Activated CD4-positive, alpha-beta T cell treated with anti-CD3 and anti-CD28 coated beads for 36 hours (primary cell): ENCODE data around the gene OR10A6. TPM values are rescaled to one million over a fixed set of nuclear protein-coding genes. Genes with fewer than 3 reads are reported as not detected.

Source experiments
- ATAC-seq: fragments of 200-7000 bp; cut with Tn5 transposase; one replicate; pipeline ENCODE4 v1.10.0; 2021; ENCODE audit warnings: mild to moderate bottlenecking, moderate library complexity
- CTCF ChIA-PET: fragments of 350-600 bp; sonication (Branson Sonifier 250); formaldehyde crosslinking; loops from one replicate; lab custom pipeline; 2021; ENCODE audit warnings: antibody characterized with exemption; lab: Charles Lee
- POLR2A ChIA-PET: fragments of 350-600 bp; sonication (Branson Sonifier 250); formaldehyde crosslinking; loops from one replicate; lab custom pipeline; 2021; ENCODE audit warnings: antibody characterized with exemption, inconsistent platforms; lab: Charles Lee
- DNase-seq: peaks from one replicate; pipeline ENCODE4 v3.0.0-alpha.2; 2020
- H3K27ac Mint-ChIP-seq: one replicate; pipeline ENCODE4 v1.8.0; 2021; ENCODE audit warnings: mixed read lengths
- H3K27me3 Mint-ChIP-seq: one replicate; pipeline ENCODE4 v1.8.0; 2021; ENCODE audit warnings: mixed read lengths
- H3K36me3 Mint-ChIP-seq: one replicate; pipeline ENCODE4 v1.8.0; 2021; ENCODE audit warnings: low read depth, mixed read lengths
- H3K4me1 Mint-ChIP-seq: one replicate; pipeline ENCODE4 v1.8.0; 2021; ENCODE audit warnings: mixed read lengths
- H3K4me3 Mint-ChIP-seq: one replicate; pipeline ENCODE4 v1.8.0; 2021; ENCODE audit warnings: mild to moderate bottlenecking, moderate library complexity, mixed read lengths
- H3K9me3 Mint-ChIP-seq: one replicate; pipeline ENCODE4 v1.8.0; 2021; ENCODE audit warnings: low read depth, mixed read lengths
- intact Hi-C, 2 experiments: fragments of 100-400 bp; cut with DNase I in 1 of 2; cut with micrococcal nuclease in 1 of 2; formaldehyde crosslinking; loops; one replicate each; pipeline versions ENCODE4 v1.14.2 to v1.15.1; 2022 to 2024; cut with DNase I, micrococcal nuclease
- total RNA-seq, 2 experiments: library from RNA; stranded (reverse); gene quantifications; one replicate each; pipeline ENCODE4 v1.2.3, GENCODE V29; 2021

The OR10A6 gene, protein sequence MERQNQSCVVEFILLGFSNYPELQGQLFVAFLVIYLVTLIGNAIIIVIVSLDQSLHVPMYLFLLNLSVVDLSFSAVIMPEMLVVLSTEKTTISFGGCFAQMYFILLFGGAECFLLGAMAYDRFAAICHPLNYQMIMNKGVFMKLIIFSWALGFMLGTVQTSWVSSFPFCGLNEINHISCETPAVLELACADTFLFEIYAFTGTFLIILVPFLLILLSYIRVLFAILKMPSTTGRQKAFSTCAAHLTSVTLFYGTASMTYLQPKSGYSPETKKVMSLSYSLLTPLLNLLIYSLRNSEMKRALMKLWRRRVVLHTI
- not detected for total RNA-seq

DNA sequence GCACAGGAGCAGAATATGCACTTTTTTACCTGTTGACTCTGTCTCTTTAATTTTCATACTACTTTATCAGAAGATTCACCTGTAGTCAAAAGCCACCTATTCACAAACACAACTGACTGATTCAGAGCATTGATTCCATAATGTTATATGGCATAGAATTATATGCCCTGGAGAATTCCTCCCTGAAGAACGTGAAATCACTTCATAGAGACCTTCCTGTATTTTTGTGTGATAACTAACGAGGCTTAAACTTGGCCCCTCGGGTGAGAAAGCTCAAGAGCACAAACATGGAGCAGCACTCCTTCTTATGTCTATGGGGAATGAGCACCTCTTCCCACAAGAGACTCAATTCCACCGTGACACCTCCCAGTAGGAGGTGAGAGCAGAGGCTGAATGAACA, at the start of gene OR10A6:
Gene OR10A6 (minus strand): TSS at position 101 of the 400 bp plus-strand sequence. CDS start 2,606 bp downstream, outside the sequence.
- no peaks in the 10 kb centered on the region for H3K36me3 Mint-ChIP-seq
- H3K9me3 Mint-ChIP-seq, result no peaks in the 10 kb centered on the region

DNA sequence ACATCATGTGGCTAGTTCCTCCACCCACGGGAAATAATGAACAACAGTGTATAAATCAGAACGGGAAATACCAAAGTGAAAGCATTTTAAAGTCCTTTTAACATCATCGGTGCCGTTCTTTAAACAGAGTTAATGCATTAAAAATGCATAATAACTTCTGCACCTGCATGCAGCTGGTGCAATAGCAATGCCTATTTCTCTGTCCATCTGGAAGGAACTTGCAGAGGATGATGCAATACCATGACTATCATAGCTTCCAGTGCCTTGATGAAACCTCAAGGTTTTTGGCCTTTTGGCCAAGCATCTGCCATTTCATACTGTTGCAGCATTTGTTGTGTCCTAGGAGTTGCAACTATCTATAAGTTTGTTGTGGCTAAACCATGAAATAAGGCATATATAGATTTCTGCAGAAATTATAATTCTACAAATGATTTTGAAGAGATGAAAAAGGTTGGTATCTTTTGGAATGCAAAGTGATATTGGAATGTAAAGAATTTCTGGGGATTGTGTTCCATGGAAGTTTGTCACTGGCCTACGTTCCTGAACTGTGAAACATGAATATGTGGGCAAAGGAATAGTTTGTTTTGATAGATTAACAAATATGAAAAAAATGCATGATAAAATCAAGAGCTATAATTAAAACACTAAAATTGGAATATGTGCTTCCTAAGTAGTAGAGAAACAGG, 46.3 kb upstream of the OR10A6 start:
- intact Hi-C loops, result no loop called here
- ChIA-PET POLR2A (no interaction called here), CTCF (no interaction called here)
- H3K4me1 Mint-ChIP-seq, result no peaks in the 10 kb centered on the region
- no peaks in the 10 kb centered on the region for H3K36me3 Mint-ChIP-seq
- no peak overlapping the region for H3K27ac Mint-ChIP-seq
- no peaks in the 10 kb centered on the region for H3K9me3 Mint-ChIP-seq
- no peak overlapping the region for H3K4me3 Mint-ChIP-seq
- DNase-seq, result no peak
- no peak for ATAC-seq
- peaks cover 5% of the 10 kb centered on the region for H3K27me3 Mint-ChIP-seq

More for the DNA sequence above, at the start of gene OR10A6:
- ChIA-PET CTCF (no interaction called here), POLR2A (no interaction called here)
- intact Hi-C loops, result no loop called here
- no peaks in the 10 kb centered on the region for H3K4me1 Mint-ChIP-seq
- DNase-seq, result no peak
- no peak for ATAC-seq
- peaks cover 33% of the 10 kb centered on the region for H3K27me3 Mint-ChIP-seq
- H3K4me3 Mint-ChIP-seq, result no peak within 1 kb of the TSS
- H3K27ac Mint-ChIP-seq, result no peak within 1 kb of the TSS

DNA sequence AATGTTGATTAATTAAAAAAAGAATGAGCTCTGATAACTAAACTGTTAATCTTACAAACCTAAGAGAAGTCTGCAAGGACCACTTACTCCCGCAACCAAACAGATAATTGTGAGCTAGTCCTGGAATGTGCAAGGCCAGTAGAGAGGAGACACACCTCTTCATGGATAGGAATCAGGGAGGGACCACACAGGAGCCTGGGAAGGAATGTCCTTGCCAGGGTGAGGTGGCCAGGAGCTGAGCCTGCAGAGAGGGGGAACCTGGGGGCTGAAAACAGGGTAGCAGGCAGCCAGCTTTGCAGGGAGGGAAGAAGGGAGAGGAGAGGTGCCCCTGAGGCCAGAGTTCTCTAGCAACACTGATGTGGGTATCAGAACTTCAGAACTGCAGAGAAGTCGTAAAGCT, 43.6 kb upstream of the OR10A6 start:
- DNase-seq, result no peak
- H3K27me3 Mint-ChIP-seq, result peaks cover 5% of the 10 kb centered on the region
- CTCF ChIA-PET, result interaction anchor here (1.7 to 3.0 kb wide), 2 partner anchors 12 to 82 kb away, joined by 5 to 17 read pairs; partner anchors contain the start of gene EIF3F
- no peaks in the 10 kb centered on the region for H3K9me3 Mint-ChIP-seq
- H3K27ac Mint-ChIP-seq, result no peak overlapping the region
- ATAC-seq, result no peak
- no peaks in the 10 kb centered on the region for H3K4me1 Mint-ChIP-seq
- no peak overlapping the region for H3K4me3 Mint-ChIP-seq
- POLR2A ChIA-PET, result no interaction called here
- no peaks in the 10 kb centered on the region for H3K36me3 Mint-ChIP-seq
- intact Hi-C loops, result no loop called here

DNA sequence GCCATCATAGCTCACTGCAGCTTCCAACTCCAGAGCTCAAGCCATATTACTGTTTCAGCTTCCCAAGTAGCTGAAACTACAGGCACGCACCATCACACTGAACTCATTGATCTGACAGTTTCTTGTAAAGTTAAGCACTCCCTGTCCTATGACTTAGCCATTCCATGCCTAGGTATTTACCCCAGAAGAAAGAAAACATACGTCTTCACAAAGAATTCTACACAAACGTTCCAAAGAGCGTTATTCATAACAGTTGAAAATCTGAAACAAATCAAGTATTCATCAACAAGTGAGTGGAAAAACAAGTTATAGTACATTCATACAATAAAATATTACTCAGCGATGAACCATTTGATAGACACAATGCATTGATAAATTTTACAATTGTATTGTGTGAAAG, 41.9 kb upstream of the OR10A6 start:
- intact Hi-C loops, result no loop called here
- H3K36me3 Mint-ChIP-seq, result no peaks in the 10 kb centered on the region
- no peak for ATAC-seq
- H3K4me1 Mint-ChIP-seq, result no peaks in the 10 kb centered on the region
- peaks cover 10% of the 10 kb centered on the region for H3K27me3 Mint-ChIP-seq
- no peak overlapping the region for H3K4me3 Mint-ChIP-seq
- CTCF ChIA-PET, result interaction anchor here (0.6 kb wide), 1 partner anchor 379 kb away, joined by 4 read pairs; no protein-coding TSS in a partner anchor
- H3K9me3 Mint-ChIP-seq, result no peaks in the 10 kb centered on the region
- POLR2A ChIA-PET, result no interaction called here
- no peak for DNase-seq
- H3K27ac Mint-ChIP-seq, result no peak overlapping the region

DNA sequence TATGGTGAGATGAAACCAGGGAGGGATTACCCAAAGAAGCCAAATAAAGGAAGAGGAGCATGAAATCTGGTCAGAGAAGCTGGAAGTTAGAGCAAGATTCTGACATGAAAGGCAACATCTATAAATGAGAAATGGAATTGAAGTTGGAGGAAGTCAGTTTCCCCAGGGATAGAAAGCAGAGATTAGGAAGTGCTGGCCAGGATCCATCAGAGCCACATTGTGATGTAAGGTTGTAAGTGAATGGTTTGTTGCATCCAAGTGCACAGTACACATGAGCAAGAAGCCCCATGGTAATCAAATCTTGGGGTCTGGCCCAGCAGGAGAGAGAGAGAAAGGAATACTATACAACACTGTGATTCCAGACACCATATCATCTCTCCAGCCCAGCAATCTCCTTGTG, 40.8 kb upstream of the OR10A6 start:
- POLR2A ChIA-PET, result no interaction called here

DNA sequence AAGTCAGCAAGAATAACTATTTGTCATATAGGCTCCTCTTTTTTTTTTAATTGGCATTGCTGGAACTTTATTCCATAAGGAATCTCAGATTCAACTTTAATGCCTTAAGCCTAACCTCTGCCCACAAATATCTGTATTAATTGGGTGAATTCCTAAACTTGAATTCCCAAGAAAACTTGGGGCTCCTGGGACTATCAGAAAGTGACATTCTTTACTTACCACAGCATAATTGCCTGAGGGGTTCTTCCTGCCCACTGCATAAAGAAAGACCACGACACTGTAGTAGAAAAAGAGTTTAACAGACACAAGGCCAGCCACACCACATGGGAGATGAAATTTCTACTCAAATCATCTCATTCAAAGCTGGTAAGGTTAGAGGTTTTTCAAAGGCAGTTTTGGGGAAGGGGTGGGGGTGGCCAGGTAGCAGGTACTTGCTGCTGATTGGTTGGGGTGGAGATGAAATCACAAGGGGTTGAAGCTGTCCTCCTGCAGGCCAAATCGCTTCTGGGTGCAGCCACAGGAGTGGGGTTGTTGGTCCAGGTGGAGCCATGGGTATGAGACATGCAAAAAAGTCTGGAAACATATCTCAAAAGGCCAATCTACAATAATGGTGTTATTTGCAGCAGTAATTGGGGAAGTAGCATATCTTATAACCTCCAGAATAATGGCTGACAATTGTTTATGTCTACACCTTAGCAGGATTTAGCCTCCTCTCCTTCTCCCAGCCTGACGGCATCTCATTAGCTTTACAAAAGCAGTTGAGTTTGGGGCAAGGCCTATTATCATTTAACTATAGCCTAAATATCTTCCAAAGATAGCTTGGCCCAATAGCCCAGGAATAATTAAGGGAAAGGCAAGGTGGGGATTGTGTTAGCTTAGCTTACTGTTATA, 38.9 kb upstream of the OR10A6 start:
- no peak overlapping the region for H3K27ac Mint-ChIP-seq
- DNase-seq, result no peak
- H3K27me3 Mint-ChIP-seq, result peaks cover 14% of the 10 kb centered on the region
- no peaks in the 10 kb centered on the region for H3K4me1 Mint-ChIP-seq
- intact Hi-C loops, result no loop called here
- ChIA-PET CTCF (no interaction called here), POLR2A (interaction anchor here (0.6 kb wide), 1 partner anchor 24 kb away, joined by 3 read pairs; no protein-coding TSS in a partner anchor)
- no peak for ATAC-seq
- no peaks in the 10 kb centered on the region for H3K36me3 Mint-ChIP-seq
- H3K4me3 Mint-ChIP-seq, result no peak overlapping the region
- no peaks in the 10 kb centered on the region for H3K9me3 Mint-ChIP-seq

More for the DNA sequence above, 40.8 kb upstream of the OR10A6 start:
- Mint-ChIP-seq H3K27me3 (peaks cover 13% of the 10 kb centered on the region), H3K4me1 (no peaks in the 10 kb centered on the region), H3K9me3 (no peaks in the 10 kb centered on the region), H3K36me3 (no peaks in the 10 kb centered on the region), H3K27ac (no peak overlapping the region), H3K4me3 (no peak overlapping the region)
- CTCF ChIA-PET, result no interaction called here
- DNase-seq, result no peak
- ATAC-seq, result no peak
- intact Hi-C loops, result no loop called here

DNA sequence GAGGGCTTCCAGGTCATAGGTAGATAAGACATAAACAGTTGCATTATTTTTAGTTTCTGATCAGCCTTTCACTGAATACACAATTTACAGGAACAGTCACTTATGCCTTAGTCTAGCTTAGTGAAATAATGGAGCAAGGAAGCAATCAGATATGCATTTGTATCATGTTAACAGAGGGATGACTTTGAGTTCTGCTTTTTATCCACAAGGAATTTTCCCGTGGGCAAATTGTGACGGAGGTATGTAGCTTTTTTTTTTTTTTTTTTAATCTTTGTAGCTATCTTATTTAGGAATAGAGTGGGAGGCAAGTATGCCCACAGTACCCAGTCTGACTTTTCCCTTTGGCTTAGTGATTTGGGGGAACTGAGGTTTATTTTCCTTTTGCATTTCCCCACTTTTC, 37.6 kb upstream of the OR10A6 start:
- intact Hi-C loops, result no loop called here
- ChIA-PET CTCF (interaction anchor here (0.6 to 1.3 kb wide), 3 partner anchors 10 to 153 kb away, joined by 3 to 7 read pairs (median 3); partner anchors contain the start of gene EIF3F), POLR2A (no interaction called here)
- peaks cover 14% of the 10 kb centered on the region for H3K27me3 Mint-ChIP-seq
- no peaks in the 10 kb centered on the region for H3K4me1 Mint-ChIP-seq
- H3K9me3 Mint-ChIP-seq, result no peaks in the 10 kb centered on the region
- H3K27ac Mint-ChIP-seq, result no peak overlapping the region
- H3K4me3 Mint-ChIP-seq, result no peak overlapping the region
- no peaks in the 10 kb centered on the region for H3K36me3 Mint-ChIP-seq
- ATAC-seq, result no peak
- DNase-seq, result no peak

DNA sequence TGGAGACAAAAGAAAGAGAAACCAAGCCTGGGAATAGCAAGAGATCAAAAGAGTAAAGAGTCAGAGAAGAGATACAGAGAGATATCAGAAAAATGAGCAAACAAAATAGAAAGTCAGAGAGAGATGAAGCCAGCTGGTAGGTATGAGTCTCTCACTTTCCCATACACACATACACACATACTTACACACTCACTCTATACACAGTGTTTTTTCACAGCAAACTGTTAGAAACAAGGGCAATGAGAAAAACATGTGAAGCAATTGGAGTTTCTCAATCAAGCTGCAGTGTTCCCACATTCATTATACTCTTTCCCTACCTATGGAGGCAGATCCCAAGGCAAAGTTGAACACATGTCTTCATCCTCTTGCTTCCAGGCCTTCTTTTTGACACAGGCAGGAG, 36.8 kb upstream of the OR10A6 start:
- ATAC-seq (no peak), DNase-seq (no peak)
- H3K4me1 Mint-ChIP-seq, result no peaks in the 10 kb centered on the region
- intact Hi-C loops, result no loop called here
- ChIA-PET CTCF (interaction anchor here (1.3 kb wide), 1 partner anchor 19 kb away, joined by 7 read pairs; the partner anchor contains the start of gene EIF3F), POLR2A (interaction anchor here (0.6 kb wide), 1 partner anchor 217 kb away, joined by 3 read pairs; no protein-coding TSS in a partner anchor)
- H3K27me3 Mint-ChIP-seq, result peaks cover 11% of the 10 kb centered on the region
- no peak overlapping the region for H3K27ac Mint-ChIP-seq
- no peaks in the 10 kb centered on the region for H3K36me3 Mint-ChIP-seq
- H3K9me3 Mint-ChIP-seq, result no peaks in the 10 kb centered on the region
- no peak overlapping the region for H3K4me3 Mint-ChIP-seq

DNA sequence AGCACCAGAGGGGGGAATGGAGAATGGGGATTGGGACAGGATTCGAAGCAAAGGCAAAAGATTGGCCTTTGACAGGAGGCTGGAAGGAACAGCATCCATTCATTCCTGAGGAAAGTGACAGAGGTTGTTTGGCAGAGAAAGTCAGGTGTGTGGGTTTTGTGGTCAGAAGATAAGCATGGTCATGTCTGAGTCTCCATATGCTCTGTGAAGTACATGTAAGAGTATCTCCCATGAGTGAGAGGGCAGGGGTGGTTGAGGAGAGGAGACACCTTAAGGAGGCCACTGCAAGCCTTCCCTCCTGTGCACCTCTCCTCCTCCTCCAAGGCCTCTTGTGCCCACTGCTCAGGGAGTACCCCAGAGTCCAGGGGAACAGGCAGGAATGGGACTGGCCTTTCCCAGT, 36.0 kb upstream of the OR10A6 start:
- H3K36me3 Mint-ChIP-seq, result no peaks in the 10 kb centered on the region
- DNase-seq (no peak), ATAC-seq (no peak)
- POLR2A ChIA-PET, result no interaction called here
- H3K27me3 Mint-ChIP-seq, result peaks cover 11% of the 10 kb centered on the region
- no peaks in the 10 kb centered on the region for H3K9me3 Mint-ChIP-seq
- CTCF ChIA-PET, result no interaction called here
- no peaks in the 10 kb centered on the region for H3K4me1 Mint-ChIP-seq
- H3K4me3 Mint-ChIP-seq, result no peak overlapping the region
- intact Hi-C loops, result no loop called here
- H3K27ac Mint-ChIP-seq, result no peak overlapping the region

DNA sequence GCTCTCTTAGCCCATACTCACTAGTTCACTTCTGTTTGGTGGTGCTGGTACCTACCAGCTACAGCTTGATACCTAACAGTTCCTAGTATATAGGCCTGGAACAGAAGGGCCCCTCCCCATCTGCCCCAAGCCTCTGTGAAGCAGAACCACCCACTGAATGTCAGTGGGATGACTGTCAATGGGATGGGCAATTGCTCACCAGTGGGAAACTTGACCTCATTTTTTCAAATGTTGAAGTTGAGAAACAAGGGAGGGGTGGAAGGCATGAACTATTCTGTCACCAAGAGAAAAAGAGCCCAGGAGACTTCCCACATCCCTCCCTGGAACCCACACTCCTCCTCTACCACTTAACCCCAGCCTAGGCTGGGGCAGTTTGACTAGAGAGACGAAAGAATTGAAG, 34.3 kb upstream of the OR10A6 start, which contains the start of gene NLRP10:
Gene NLRP10 (minus strand): TSS at position 62 of the 400 bp plus-strand sequence. CDS start 1,952 bp downstream, outside the sequence.
- CTCF ChIA-PET, result interaction anchor here (0.7 to 1.2 kb wide), 3 partner anchors 26 to 139 kb away, joined by 3 read pairs; no protein-coding TSS in a partner anchor
- no peak within 1 kb of the TSS for H3K27ac Mint-ChIP-seq

DNA sequence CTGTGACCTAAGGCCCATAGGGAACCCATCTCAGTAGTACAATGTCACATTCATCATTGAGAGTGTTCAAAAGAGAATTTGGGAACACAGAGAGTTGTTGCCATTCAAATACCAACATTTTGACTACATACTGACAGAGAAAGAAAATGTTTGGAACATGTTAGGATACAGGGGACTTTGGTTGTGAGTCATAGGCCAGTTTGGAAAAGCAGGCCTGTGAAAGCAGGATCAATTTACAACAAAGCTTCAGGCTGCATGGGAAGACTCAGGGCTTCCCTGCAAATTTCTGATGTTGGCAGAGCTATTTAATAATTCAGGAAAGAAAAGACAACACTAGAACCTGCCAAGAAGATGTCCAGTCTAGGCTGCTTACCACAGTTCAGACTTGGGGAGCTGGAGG, 33.8 kb upstream of the OR10A6 start:
- peaks cover 16% of the 10 kb centered on the region for H3K27me3 Mint-ChIP-seq
- no peak for DNase-seq
- ChIA-PET CTCF (interaction anchor here (0.6 to 1.2 kb wide), 3 partner anchors 25 to 180 kb away, joined by 3 to 6 read pairs (median 3); no protein-coding TSS in a partner anchor), POLR2A (no interaction called here)
- intact Hi-C loops, result no loop called here
- no peaks in the 10 kb centered on the region for H3K9me3 Mint-ChIP-seq
- no peak overlapping the region for H3K4me3 Mint-ChIP-seq
- no peak for ATAC-seq
- H3K36me3 Mint-ChIP-seq, result no peaks in the 10 kb centered on the region
- no peak overlapping the region for H3K27ac Mint-ChIP-seq
- H3K4me1 Mint-ChIP-seq, result no peaks in the 10 kb centered on the region

More for the DNA sequence above, 34.3 kb upstream of the OR10A6 start, which contains the start of gene NLRP10:
- POLR2A ChIA-PET, result no interaction called here
- Mint-ChIP-seq H3K27me3 (peaks cover 16% of the 10 kb centered on the region), H3K36me3 (no peaks in the 10 kb centered on the region), H3K4me1 (no peaks in the 10 kb centered on the region), H3K9me3 (no peaks in the 10 kb centered on the region), H3K4me3 (no peak within 1 kb of the TSS)
- DNase-seq, result no peak
- ATAC-seq, result no peak
- intact Hi-C loops, result no loop called here
